ENCODE results near the gene RXRA. TPM values are rescaled to one million over a fixed set of nuclear protein-coding genes. Genes with fewer than 3 reads are reported as not detected.

Gene RXRA
- total RNA-seq, 1 experiment from 2014 or later = 29.9 TPM

GRCh38 chr9:134301387-134302129 lies 24.7 kb upstream of the RXRA start:
- Histone ChIP-seq H3K79me1 (ENCODE audit: insufficient read depth, low read depth, low read length, poor library complexity, severe bottlenecking) (no peaks in the 10 kb centered on the region), H3K27me3 (ENCODE audit: insufficient read depth, low read length) (no peaks in the 10 kb centered on the region)

More at GRCh38 chr9:134301387-134302129, 24.7 kb upstream of the RXRA start:
- H3K9me3 ChIP-seq (ENCODE audit: control insufficient read depth, low read depth, low read length) = no peaks in the 10 kb centered on the region
- no peak overlapping the region for H3K27ac ChIP-seq (ENCODE audit: insufficient read length, low read depth, low read length)
- H3K9me3 Mint-ChIP-seq = no peaks in the 10 kb centered on the region
- no peak for DNase-seq
- no peak overlapping the region for H2BK12ac ChIP-seq (ENCODE audit: insufficient read length, low read depth, low read length)
- H2AFZ ChIP-seq (ENCODE audit: low read length) = no peak overlapping the region
- H2BK5ac ChIP-seq (ENCODE audit: insufficient read length, low read length) = no peak overlapping the region
- H3T11ph ChIP-seq (ENCODE audit: low read length) = no peak overlapping the region
- H4K91ac ChIP-seq (ENCODE audit: insufficient read length, low read depth, low read length) = no peak overlapping the region
- no CpG with 5 or more reads among the region's 15 CpGs for WGBS (ENCODE audit: extremely low coverage, insufficient read length, low lambda C conversion rate)
- no peak overlapping the region for H3K18ac ChIP-seq (ENCODE audit: insufficient read length, low read depth, low read length)
- no peak overlapping the region for H3K4ac ChIP-seq (ENCODE audit: low read depth, low read length)
- no peak overlapping the region for H3K27ac Mint-ChIP-seq
- H4K5ac ChIP-seq (ENCODE audit: insufficient read length, low read depth, low read length) = no peak overlapping the region
- H3K36me3 Mint-ChIP-seq (ENCODE audit: insufficient read depth in 1 of 3, low read depth in 3 of 3) = no peaks in the 10 kb centered on the region
- H3K23ac ChIP-seq (ENCODE audit: insufficient read length, low read depth, low read length) = no peak overlapping the region
- no peak overlapping the region for H2BK120ac ChIP-seq (ENCODE audit: low read depth, low read length, poor library complexity, severe bottlenecking)
- H3K9ac ChIP-seq (ENCODE audit: extremely low read depth, insufficient read length, low read length) = no peak overlapping the region
- H2AK5ac ChIP-seq (ENCODE audit: insufficient read length, low read length) = no peak overlapping the region
- peaks cover 0 to 1% of the 10 kb centered on the region in 2 experiments; a peak in 1 of 4 replicates for H3K4me1 Mint-ChIP-seq
- no peak overlapping the region for H3K4me2 ChIP-seq (ENCODE audit: insufficient read depth, insufficient read length, low read length)
- H3K4me1 ChIP-seq (ENCODE audit: insufficient read depth, low read length) = no peaks in the 10 kb centered on the region
- no peak overlapping the region for H2BK20ac ChIP-seq (ENCODE audit: low read depth, low read length, poor library complexity, severe bottlenecking)
- H3K79me2 ChIP-seq (ENCODE audit: insufficient read depth, low read length) = no peaks in the 10 kb centered on the region
- H3K27me3 Mint-ChIP-seq (ENCODE audit: low read depth) = peaks cover 5% of the 10 kb centered on the region
- H3K4me3 Mint-ChIP-seq = no peak overlapping the region
- H4K8ac ChIP-seq (replicated peaks; ENCODE audit: insufficient read length, low read depth, low read length) = no peak overlapping the region
- H3K14ac ChIP-seq (ENCODE audit: insufficient read depth, low read length) = no peak overlapping the region
- H4K20me1 ChIP-seq (ENCODE audit: control insufficient read depth, insufficient read depth, insufficient read length) = no peaks in the 10 kb centered on the region
- H3K23me2 ChIP-seq (ENCODE audit: insufficient read length, low read depth, low read length, poor library complexity, severe bottlenecking) = no peaks in the 10 kb centered on the region
- no peak overlapping the region for H2BK15ac ChIP-seq (ENCODE audit: low read depth, low read length)
- TF ChIP-seq CTCF (conservative IDR thresholded peaks at IDR 0.05) = no peak
- no peak overlapping the region for H3K56ac ChIP-seq (ENCODE audit: insufficient read length, low read depth, low read length)
